ENCODE data around the gene C1GALT1. TPM values are rescaled to one million over a fixed set of nuclear protein-coding genes. Genes with fewer than 3 reads are reported as not detected.

The C1GALT1 gene
- total RNA-seq, 1 experiment from 2014 or later = 106 TPM

DNA sequence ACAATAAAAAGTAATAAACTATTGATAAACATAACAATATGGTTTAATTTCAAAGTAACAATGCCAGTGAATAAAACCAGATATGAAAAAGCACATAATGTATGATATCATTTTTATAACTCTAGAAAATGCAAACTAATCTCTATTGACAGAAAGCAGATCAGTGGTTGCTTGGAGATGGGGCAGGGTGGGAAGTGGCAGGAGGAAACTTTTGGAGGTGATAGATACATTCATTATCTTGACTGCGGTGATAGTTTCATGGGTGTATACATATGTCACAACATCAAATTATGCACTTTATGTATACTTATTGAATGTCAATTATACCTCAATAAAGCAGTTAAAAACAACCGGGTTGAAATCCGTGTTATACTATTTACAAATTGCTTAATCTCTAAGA, 16.0 kb upstream of the C1GALT1 start (continued):
- TF ChIP-seq ZNF425 (CRISPR knock-in tag; conservative IDR thresholded peaks at IDR 0.05) = no peak

DNA sequence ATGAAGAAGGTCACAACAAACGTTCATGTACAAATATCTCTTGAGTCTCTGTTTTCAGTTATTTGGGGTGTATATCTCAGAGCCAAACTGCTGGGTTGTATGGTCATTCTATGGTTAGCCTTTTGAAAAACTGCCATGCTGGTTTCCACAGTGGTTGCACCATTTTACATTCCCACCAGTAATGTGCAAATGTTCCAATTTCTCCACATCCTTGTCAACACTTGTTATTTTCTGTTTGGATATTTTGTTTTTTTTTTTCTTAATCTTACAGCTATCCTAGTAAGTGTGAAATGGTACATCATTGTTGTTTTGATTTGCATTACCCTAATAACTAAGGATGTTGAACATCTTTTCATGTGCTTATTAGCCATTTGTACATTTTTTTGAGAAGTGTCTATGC, 13.0 kb upstream of the C1GALT1 start:
- ChIA-PET POLR2A (no interaction called here), CTCF (no interaction called here)
- H3K4me1 Mint-ChIP-seq = peaks cover 9% of the 10 kb centered on the region
- DNase-seq (ENCODE audit: low spot score) (no peak), ATAC-seq (no peak)
- H3K36me3 Mint-ChIP-seq = peaks cover 9% of the 10 kb centered on the region; the same call in 1 of the 2 replicates
- H3K27ac Mint-ChIP-seq = no peak overlapping the region
- H3K4me3 Mint-ChIP-seq = no peak overlapping the region
- H3K27me3 Mint-ChIP-seq (ENCODE audit: low read depth) = no peaks in the 10 kb centered on the region; the same call in 1 of the 2 replicates
- TF ChIP-seq, protein P1, sequence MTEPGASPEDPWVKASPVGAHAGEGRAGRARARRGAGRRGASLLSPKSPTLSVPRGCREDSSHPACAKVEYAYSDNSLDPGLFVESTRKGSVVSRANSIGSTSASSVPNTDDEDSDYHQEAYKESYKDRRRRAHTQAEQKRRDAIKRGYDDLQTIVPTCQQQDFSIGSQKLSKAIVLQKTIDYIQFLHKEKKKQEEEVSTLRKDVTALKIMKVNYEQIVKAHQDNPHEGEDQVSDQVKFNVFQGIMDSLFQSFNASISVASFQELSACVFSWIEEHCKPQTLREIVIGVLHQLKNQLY (CRISPR knock-in tag; IDR thresholded peaks at IDR 0.05) = no peak
- no peak for TF ChIP-seq NFYB (CRISPR knock-in tag; conservative IDR thresholded peaks at IDR 0.05; ENCODE audit: low read depth)
- no peak for TF ChIP-seq NFE2L1 (CRISPR knock-in tag; IDR thresholded peaks at IDR 0.05)
- TF ChIP-seq ETV6 (CRISPR knock-in tag; IDR thresholded peaks at IDR 0.05) = no peak
- TF ChIP-seq ZNF425 (CRISPR knock-in tag; conservative IDR thresholded peaks at IDR 0.05) = no peak
- TF ChIP-seq STAT6 (CRISPR knock-in tag; conservative IDR thresholded peaks at IDR 0.05; ENCODE audit: low read depth) = no peak
- peaks cover 25% of the 10 kb centered on the region for H3K9me3 Mint-ChIP-seq

DNA sequence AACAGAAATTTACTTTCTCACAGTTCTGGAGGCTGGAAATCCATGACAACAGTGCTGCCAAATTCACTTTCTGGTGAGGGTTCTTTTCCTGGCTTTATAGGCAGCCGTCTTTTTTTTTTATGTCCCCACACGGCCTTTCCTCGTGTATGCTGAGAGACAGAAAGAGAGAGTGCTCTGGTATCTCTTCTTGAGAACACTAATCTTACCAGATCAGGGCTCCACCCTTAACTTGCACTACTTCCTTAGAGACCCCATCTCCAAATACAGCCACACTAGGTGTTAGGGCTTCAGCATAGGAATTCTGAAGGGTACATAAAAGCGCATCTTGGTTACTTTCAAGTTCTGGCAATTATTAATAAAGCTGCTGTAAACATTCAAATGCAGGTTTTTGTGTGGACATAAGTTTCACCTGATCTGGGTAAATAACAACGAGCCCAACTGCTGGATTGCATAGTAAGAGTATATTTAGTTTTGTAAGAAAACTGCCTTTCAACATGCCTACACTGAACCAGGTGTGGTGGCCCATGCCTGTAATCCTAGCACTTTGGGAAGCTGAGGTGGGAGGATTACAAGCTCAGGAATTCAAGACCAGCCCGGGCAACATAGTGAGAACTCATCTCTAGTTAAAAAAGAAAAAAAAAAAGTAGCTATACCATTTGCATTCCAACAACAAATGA, 8.2 kb upstream of the C1GALT1 start:
- Mint-ChIP-seq H3K4me1 (peaks cover 33% of the 10 kb centered on the region), H3K4me3 (no peak overlapping the region), H3K27ac (no peak overlapping the region), H3K27me3 (ENCODE audit: low read depth) (no peaks in the 10 kb centered on the region), H3K36me3 (peaks cover 11% of the 10 kb centered on the region; the same call in 1 of the 2 replicates), H3K9me3 (peaks cover 23% of the 10 kb centered on the region)
- ChIA-PET CTCF (interaction anchor here (0.7 to 1.0 kb wide), 2 partner anchors 71 to 280 kb away, joined by 3 read pairs; no protein-coding TSS in a partner anchor), POLR2A (interaction anchor here (0.6 to 0.7 kb wide), 2 partner anchors 21 to 656 kb away, joined by 3 read pairs; no protein-coding TSS in a partner anchor)
- ATAC-seq (0 out of 2 replicates have a peak, but pooled peaks have one; percentile 41), DNase-seq (ENCODE audit: low spot score) (no peak)
- no peak for TF ChIP-seq NFYB (CRISPR knock-in tag; conservative IDR thresholded peaks at IDR 0.05; ENCODE audit: low read depth)
- no peak for TF ChIP-seq RORB (CRISPR knock-in tag; IDR thresholded peaks at IDR 0.05)
- TF ChIP-seq ZNF416 (CRISPR knock-in tag; IDR thresholded peaks at IDR 0.05) = no peak
- TF ChIP-seq JUN (CRISPR knock-in tag; IDR thresholded peaks at IDR 0.05) = no peak
- TF ChIP-seq AFF4 (CRISPR knock-in tag; IDR thresholded peaks at IDR 0.05; ENCODE audit: borderline replicate concordance) = no peak
- no peak for TF ChIP-seq IRF1 (CRISPR knock-in tag; IDR thresholded peaks at IDR 0.05)
- no peak for TF ChIP-seq KAT7 (CRISPR knock-in tag; IDR thresholded peaks at IDR 0.05; ENCODE audit: borderline replicate concordance)
- TF ChIP-seq CTCF (IDR thresholded peaks at IDR 0.05) = no peak
- TF ChIP-seq, protein P2, sequence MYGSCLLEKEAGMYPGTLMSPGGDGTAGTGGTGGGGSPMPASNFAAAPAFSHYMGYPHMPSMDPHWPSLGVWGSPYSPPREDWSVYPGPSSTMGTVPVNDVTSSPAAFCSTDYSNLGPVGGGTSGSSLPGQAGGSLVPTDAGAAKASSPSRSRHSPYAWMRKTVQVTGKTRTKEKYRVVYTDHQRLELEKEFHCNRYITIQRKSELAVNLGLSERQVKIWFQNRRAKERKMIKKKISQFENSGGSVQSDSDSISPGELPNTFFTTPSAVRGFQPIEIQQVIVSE (CRISPR knock-in tag; IDR thresholded peaks at IDR 0.05; ENCODE audit: borderline replicate concordance) = no peak

Measured in WTC11 (cell line).